Nephron progenitor cell (in vitro differentiated cells): ENCODE data around the gene TLR3.

Experiments
- DNase-seq: peaks from one replicate; pipeline ENCODE4 v3.0.0; 2021
- H3K27ac Mint-ChIP-seq: 2 replicates; pipeline ENCODE4 v1.8.0; 2021; ENCODE audit warnings: mild to moderate bottlenecking, moderate library complexity, mixed read lengths
- H3K27me3 Mint-ChIP-seq: 2 replicates; pipeline ENCODE4 v1.8.0; 2021; ENCODE audit warnings: mild to moderate bottlenecking, low read depth, mixed read lengths; ENCODE audit not compliant: poor library complexity
- H3K36me3 Mint-ChIP-seq: 2 replicates; pipeline ENCODE4 v1.8.0; 2021; ENCODE audit warnings: low read depth, mixed read lengths
- H3K4me1 Mint-ChIP-seq: 2 replicates; pipeline ENCODE4 v1.8.0; 2021; ENCODE audit warnings: mixed read lengths
- H3K4me3 Mint-ChIP-seq: 2 replicates; pipeline ENCODE4 v1.8.0; 2021; ENCODE audit warnings: mild to moderate bottlenecking, moderate library complexity, mixed read lengths
- H3K9me3 Mint-ChIP-seq: 2 replicates; pipeline ENCODE4 v1.8.0; 2021; ENCODE audit warnings: mild to moderate bottlenecking, moderate library complexity, mixed read lengths
- TF ChIP-seq, protein P1 (sequence below): fragments of 200-600 bp; sonication (generic); IDR thresholded peaks from 2 replicates; pipeline ENCODE4 v1.5.0; 2021; ENCODE audit warnings: antibody characterized with exemption

TLR3 gene

DNA sequence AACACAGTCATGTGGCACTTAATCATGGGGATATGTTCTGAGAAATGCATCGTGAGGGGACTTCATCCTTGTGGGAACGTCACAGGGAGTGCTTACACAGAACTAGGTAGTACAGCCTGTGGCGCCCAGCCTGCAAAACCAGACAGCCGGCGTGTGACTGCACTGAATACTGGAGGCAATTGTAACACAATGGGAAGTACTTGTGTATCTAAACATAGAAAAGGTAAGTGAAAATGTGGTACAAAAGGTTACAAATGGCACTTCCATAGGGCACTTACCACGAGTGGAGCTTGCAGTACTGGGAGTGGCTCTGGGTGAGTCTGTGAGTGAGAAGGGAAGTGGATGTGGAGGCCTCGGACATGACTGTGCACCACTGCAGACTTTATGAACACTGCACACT, 5.2 kb downstream of the TLR3 start:
- Mint-ChIP-seq H3K4me1 (peaks cover 14% of the 10 kb centered on the region), H3K27me3 (peaks cover 2% of the 10 kb centered on the region), H3K36me3 (no peaks in the 10 kb centered on the region), H3K9me3 (peaks cover 5% of the 10 kb centered on the region), H3K27ac (peak overlapping the region; percentile 25), H3K4me3 (no peak overlapping the region)
- TF ChIP-seq, protein P1, sequence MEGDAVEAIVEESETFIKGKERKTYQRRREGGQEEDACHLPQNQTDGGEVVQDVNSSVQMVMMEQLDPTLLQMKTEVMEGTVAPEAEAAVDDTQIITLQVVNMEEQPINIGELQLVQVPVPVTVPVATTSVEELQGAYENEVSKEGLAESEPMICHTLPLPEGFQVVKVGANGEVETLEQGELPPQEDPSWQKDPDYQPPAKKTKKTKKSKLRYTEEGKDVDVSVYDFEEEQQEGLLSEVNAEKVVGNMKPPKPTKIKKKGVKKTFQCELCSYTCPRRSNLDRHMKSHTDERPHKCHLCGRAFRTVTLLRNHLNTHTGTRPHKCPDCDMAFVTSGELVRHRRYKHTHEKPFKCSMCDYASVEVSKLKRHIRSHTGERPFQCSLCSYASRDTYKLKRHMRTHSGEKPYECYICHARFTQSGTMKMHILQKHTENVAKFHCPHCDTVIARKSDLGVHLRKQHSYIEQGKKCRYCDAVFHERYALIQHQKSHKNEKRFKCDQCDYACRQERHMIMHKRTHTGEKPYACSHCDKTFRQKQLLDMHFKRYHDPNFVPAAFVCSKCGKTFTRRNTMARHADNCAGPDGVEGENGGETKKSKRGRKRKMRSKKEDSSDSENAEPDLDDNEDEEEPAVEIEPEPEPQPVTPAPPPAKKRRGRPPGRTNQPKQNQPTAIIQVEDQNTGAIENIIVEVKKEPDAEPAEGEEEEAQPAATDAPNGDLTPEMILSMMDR, result no peak
- no peak for DNase-seq

DNA sequence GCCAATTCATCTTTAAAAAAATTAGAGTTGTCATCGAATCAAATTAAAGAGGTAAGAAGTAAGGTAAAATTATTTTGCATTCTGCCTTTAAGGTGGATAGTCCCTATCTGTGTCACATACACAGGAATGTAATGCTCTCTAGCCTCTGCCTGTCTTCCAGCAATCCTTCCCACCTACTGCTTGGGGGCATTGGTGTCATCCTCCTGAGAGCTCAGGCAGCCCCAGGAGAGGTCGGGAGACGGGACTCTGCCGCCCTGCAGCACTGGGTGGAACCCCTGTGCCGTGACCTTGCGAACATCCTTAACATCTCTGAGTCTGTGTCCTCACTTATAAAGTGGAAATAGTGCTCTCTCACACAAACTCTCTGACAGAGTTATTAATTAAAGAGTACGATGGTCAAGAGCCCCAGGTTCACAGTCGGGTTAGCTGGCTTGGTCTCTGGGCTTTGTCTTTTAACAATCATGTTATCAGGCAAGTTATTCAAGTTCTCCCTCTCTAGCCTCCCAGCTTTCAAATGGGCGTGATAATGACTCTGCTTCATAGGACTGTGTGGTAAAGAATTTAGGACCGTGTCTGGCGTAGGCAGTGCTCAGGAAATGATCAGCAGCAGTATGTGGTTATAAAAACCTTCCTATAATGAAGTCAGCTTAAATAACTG, 10.2 kb downstream of the TLR3 start:
- Mint-ChIP-seq H3K36me3 (no peaks in the 10 kb centered on the region), H3K27ac (no peak overlapping the region), H3K4me3 (peak overlapping the region; percentile 2), H3K9me3 (peaks cover 3% of the 10 kb centered on the region), H3K4me1 (peaks cover 28% of the 10 kb centered on the region), H3K27me3 (peaks cover 7% of the 10 kb centered on the region)
- TF ChIP-seq, protein P1, result no peak
- DNase-seq, result peak; percentile 26

DNA sequence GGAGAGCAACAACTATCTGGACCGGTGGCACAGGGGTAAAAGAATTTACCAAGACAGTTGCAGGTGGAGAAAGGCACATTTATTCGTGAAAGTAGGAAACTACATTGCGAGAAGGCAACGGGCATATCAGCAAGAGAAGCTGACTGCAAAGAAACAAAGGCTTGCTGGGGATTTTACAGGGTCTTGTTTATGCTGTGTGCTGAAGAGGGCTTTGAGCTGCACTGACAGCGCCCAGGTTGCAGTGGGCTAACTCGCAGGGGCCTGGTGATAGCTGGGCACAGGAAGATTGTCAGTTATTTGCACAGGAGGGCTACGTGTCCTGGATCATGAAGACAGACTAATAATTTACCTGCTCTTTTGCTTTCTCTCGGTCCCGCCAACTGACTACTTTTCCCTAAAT, 10.7 kb downstream of the TLR3 start:
- Mint-ChIP-seq H3K4me1 (peaks cover 28% of the 10 kb centered on the region), H3K9me3 (peaks cover 3% of the 10 kb centered on the region), H3K27ac (no peak overlapping the region), H3K4me3 (peak overlapping the region; percentile 2), H3K27me3 (peaks cover 7% of the 10 kb centered on the region), H3K36me3 (no peaks in the 10 kb centered on the region)
- no peak for DNase-seq
- TF ChIP-seq, protein P1, result no peak

DNA sequence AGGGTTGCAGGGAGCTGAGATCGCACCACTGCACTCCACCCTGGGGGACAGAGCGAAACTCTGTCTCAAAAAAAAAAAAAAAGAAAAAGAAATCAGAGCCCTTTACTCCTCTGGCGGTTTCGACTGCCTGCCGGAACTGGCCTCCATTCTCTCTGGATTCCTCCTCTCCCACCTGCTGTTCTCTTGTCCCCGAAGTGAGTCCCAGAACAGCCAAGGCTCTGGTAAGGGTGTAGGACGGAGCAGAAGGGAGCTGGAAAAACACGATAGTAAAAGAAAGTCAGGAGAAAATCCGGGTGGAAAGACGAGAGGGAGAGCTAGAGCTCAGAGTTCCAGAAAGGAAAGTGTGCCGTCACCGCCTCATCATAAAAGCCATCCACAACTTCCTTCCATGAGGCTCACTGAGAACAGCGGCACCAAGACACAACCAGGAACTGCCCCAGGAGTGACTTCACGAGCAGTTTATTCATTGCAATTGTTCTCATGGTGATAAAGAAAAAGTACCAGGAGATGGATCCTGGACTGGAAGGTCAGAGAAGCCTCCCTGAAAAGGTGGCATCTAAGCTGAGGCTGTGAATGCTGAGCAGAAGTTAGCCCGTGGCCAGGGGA, 12.3 kb downstream of the TLR3 start:
- Mint-ChIP-seq H3K4me3 (peak overlapping the region; percentile 26), H3K4me1 (peaks cover 28% of the 10 kb centered on the region), H3K9me3 (peaks cover 3% of the 10 kb centered on the region), H3K27ac (peak overlapping the region; percentile 81), H3K36me3 (no peaks in the 10 kb centered on the region), H3K27me3 (peaks cover 5% of the 10 kb centered on the region)
- no peak for DNase-seq
- TF ChIP-seq, protein P1, result no peak

DNA sequence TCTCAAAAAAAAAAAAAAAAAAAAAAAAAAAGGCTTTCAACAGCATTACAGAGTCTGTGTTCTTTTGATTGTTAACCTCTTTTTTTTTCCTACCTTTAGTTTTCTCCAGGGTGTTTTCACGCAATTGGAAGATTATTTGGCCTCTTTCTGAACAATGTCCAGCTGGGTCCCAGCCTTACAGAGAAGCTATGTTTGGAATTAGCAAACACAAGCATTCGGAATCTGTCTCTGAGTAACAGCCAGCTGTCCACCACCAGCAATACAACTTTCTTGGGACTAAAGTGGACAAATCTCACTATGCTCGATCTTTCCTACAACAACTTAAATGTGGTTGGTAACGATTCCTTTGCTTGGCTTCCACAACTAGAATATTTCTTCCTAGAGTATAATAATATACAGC, 13.3 kb downstream of the TLR3 start:
- DNase-seq, result no peak
- TF ChIP-seq, protein P1, result no peak
- Mint-ChIP-seq H3K4me3 (no peak overlapping the region), H3K36me3 (no peaks in the 10 kb centered on the region), H3K27ac (no peak overlapping the region), H3K27me3 (peaks cover 5% of the 10 kb centered on the region), H3K4me1 (peaks cover 28% of the 10 kb centered on the region), H3K9me3 (peaks cover 3% of the 10 kb centered on the region)

DNA sequence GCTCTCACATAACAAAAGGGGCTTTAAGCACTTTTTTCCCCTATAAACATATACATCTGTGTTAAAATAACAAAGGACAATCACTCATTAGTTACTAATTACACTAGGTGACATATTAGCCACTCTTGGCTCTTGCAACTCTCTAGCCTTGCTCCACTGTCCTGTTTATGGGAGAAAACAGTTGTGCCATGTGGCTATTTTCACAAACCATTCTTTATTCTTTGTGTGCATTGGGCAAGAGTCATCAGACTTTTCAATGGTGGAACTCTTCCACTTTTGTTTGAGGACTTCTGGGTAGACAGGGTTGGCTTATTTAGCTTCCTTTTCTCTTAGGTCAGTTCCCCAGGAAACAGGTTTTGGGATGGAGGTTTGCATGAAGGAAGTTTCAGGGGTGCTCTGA, 19.6 kb downstream of the TLR3 start:
- peaks cover 22% of the 10 kb centered on the region for H3K9me3 Mint-ChIP-seq

More for the DNA sequence above, 19.6 kb downstream of the TLR3 start:
- Mint-ChIP-seq H3K4me1 (peaks cover 5% of the 10 kb centered on the region), H3K36me3 (no peaks in the 10 kb centered on the region), H3K4me3 (no peak overlapping the region), H3K27me3 (peaks cover 3% of the 10 kb centered on the region), H3K27ac (no peak overlapping the region)
- DNase-seq, result no peak
- TF ChIP-seq, protein P1, result no peak
